Measurements from ENCODE around the gene SERPINA1. TPM values are rescaled to one million over a fixed set of nuclear protein-coding genes. Genes with fewer than 3 reads are reported as not detected.
"Not testable (repeated sequence)": the region's sequence is repeated elsewhere in the genome, so short reads cannot be mapped to it uniquely, and the experiment has no call there.

Gene SERPINA1
- total RNA-seq, 1 donor from 2014 or later, result 6.1 TPM

- Histone ChIP-seq H3K4me3 (no peak overlapping the region), H3K27me3 (no peaks in the 10 kb centered on the region), H3K27ac (peak overlapping the region; percentile 33), H3K36me3 (no peaks in the 10 kb centered on the region), H3K9me3 (no peaks in the 10 kb centered on the region), H3K4me1 (no peaks in the 10 kb centered on the region)
- DNase-seq (ENCODE audit: extremely low spot score in 2 of 2), result no peak
- intact Hi-C loops (cut with DNase I), result no loop called here
- TF ChIP-seq POLR2AphosphoS5 (IDR thresholded peaks at IDR 0.05; ENCODE audit: insufficient read depth in 1 of 2, low read depth in 1 of 2) (no peak), CTCF (IDR thresholded peaks at IDR 0.05) (no peak), POLR2A (IDR thresholded peaks at IDR 0.05) (no peak)
Measured at GRCh38 chr14:94374116-94374515, 14.3 kb downstream of the SERPINA1 start.

- intact Hi-C loops (cut with DNase I), result no loop called here
- TF ChIP-seq POLR2AphosphoS5 (IDR thresholded peaks at IDR 0.05; ENCODE audit: insufficient read depth in 1 of 2, low read depth in 1 of 2), result peak in 1 of 2 donors; percentile 25
- TF ChIP-seq POLR2A (IDR thresholded peaks at IDR 0.05), result no peak
- Histone ChIP-seq H3K9me3 (no peaks in the 10 kb centered on the region), H3K36me3 (no peaks in the 10 kb centered on the region), H3K4me1 (no peaks in the 10 kb centered on the region), H3K27ac (peak overlapping the region; percentile 33), H3K4me3 (no peak overlapping the region), H3K27me3 (no peaks in the 10 kb centered on the region)
- DNase-seq (ENCODE audit: extremely low spot score in 2 of 2), result no peak
Measured at GRCh38 chr14:94373708-94374107, 14.7 kb downstream of the SERPINA1 start.

- no peak for DNase-seq (ENCODE audit: extremely low spot score in 2 of 2)
- Histone ChIP-seq H3K27me3 (no peaks in the 10 kb centered on the region), H3K27ac (no peak overlapping the region), H3K4me1 (no peaks in the 10 kb centered on the region), H3K36me3 (no peaks in the 10 kb centered on the region), H3K4me3 (no peak overlapping the region), H3K9me3 (no peaks in the 10 kb centered on the region)
- TF ChIP-seq CTCF (IDR thresholded peaks at IDR 0.05), result no peak
- TF ChIP-seq POLR2A (IDR thresholded peaks at IDR 0.05), result no peak
- no peak for TF ChIP-seq POLR2AphosphoS5 (IDR thresholded peaks at IDR 0.05; ENCODE audit: insufficient read depth in 1 of 2, low read depth in 1 of 2)
- intact Hi-C loops (cut with DNase I), result no loop called here
Measured at GRCh38 chr14:94372021-94372605, 16.3 kb downstream of the SERPINA1 start.

DNA sequence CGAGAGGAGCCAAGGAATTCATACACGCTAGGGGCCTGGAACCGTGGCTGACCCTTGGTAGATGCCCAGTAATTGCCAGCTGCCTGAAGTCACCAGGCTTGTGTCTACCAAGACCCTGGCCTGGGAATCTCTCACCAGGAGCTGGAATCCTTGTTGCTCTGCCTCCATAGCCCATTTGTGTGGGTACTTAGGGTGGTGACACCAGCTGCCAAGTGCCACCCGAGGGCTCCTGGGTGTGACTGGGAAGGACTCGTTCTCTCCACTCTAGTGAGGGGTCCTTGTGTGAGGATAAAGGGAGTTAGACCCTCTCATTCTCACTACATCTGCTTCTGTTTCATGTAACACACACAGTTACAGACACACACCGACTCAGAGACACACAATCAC lies 17.9 kb downstream of the SERPINA1 start:
- intact Hi-C loops (cut with DNase I), result no loop called here
- Histone ChIP-seq H3K27me3 (no peaks in the 10 kb centered on the region), H3K9me3 (no peaks in the 10 kb centered on the region), H3K36me3 (no peaks in the 10 kb centered on the region), H3K4me3 (no peak overlapping the region), H3K4me1 (no peaks in the 10 kb centered on the region), H3K27ac (no peak overlapping the region)
- DNase-seq (ENCODE audit: extremely low spot score in 2 of 2), result no peak
- no peak for TF ChIP-seq POLR2AphosphoS5 (IDR thresholded peaks at IDR 0.05; ENCODE audit: insufficient read depth in 1 of 2, low read depth in 1 of 2)

DNA sequence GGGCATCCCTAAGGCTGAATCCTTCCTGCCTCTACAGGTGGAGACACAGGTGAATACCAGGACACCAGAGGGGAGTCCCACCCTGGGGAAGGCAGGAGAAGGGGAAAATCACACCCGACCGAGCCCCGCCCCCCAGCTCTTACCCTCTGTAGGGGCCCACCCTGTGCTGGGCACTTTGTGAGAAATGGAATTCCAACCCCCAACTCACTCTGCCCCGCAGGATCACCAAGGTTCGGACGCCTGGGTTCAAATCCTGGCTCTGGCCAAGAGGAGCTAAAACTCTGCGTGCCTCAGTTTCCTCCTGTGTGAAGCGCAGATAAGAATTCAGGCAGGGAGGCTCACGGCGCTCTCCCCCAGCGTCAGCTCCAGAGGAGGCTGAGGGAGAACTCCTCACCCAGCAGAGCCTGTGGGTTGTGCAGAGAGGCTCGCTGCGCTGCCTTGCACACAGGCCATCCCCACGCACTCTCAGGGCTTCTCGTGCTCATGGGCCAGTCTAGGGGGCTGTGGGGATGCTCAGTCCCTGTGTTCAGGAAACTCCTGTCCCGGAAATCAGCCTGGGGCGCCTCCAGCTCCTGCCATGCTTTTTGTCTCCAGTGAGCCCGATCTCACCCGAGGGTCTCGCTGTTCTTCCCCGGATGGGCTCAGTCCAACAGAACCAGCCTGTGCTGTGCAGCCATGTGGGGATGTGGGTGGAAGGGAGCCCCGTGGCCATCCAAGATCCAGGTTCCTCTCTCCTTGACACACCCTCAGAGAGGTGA lies 18.5 kb downstream of the SERPINA1 start:
- H3K4me1 ChIP-seq; H3K36me3 ChIP-seq; H3K27ac ChIP-seq; intact Hi-C loops (cut with DNase I); H3K4me3 ChIP-seq; H3K9me3 ChIP-seq; DNase-seq (ENCODE audit: extremely low spot score in 2 of 2); H3K27me3 ChIP-seq: not testable (repeated sequence)

DNA sequence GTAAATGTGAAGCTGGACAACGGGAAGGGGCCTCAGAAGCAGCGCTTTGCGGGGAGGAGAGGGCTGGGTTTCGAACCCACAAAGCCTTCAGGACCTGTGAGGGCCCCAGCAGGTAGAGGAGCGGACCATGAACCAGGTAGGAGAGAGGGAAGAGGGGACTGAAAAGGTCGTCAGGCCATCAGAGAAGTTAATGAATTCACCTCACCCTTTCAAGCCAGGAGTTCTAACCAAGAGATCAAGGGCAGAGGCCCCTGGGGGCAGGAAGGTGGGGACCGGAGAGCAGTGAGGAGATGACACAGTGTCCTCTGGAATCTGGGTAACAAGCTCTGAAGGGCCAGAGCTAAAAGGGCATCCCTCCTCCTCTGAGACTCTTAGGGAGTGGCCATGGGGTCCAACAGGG lies 19.4 kb downstream of the SERPINA1 start:
- DNase-seq (ENCODE audit: extremely low spot score in 2 of 2), result no peak
- intact Hi-C loops (cut with DNase I), result no loop called here

More for the DNA sequence above, 19.4 kb downstream of the SERPINA1 start:
- H3K9me3 ChIP-seq, result no peaks in the 10 kb centered on the region
- no peaks in the 10 kb centered on the region for H3K36me3 ChIP-seq
- no peak overlapping the region for H3K27ac ChIP-seq
- H3K4me3 ChIP-seq, result no peak overlapping the region
- H3K27me3 ChIP-seq, result no peaks in the 10 kb centered on the region
- TF ChIP-seq POLR2A (IDR thresholded peaks at IDR 0.05) (no peak), POLR2AphosphoS5 (IDR thresholded peaks at IDR 0.05; ENCODE audit: insufficient read depth in 1 of 2, low read depth in 1 of 2) (no peak), CTCF (IDR thresholded peaks at IDR 0.05) (no peak)
- H3K4me1 ChIP-seq, result no peaks in the 10 kb centered on the region

All from vagina (tissue), 2 donors.